WTC11 (cell line): ENCODE measurements around the gene WWC1.
"Not testable (repeated sequence)": the region's sequence is repeated elsewhere in the genome, so short reads cannot be mapped to it uniquely, and the experiment has no call there.

Experiments
- ATF1 ChIP-seq: sonication (generic); formaldehyde crosslinking; IDR thresholded peaks from 2 replicates; pipeline ENCODE4 v1.8.1; 2023; ENCODE audit warnings: mild to moderate bottlenecking, moderate library complexity, missing genetic modification reagents
- ELF4 ChIP-seq: sonication (generic); formaldehyde crosslinking; IDR thresholded peaks from 2 replicates; pipeline ENCODE4 v1.8.1; 2022; ENCODE audit warnings: low read depth, mild to moderate bottlenecking, moderate library complexity, missing genetic modification reagents
- MXD4 ChIP-seq: fragments of 250-450 bp; sonication (Bioruptor Pico); IDR thresholded peaks from 2 replicates; pipeline ENCODE4 v1.8.0; 2021; ENCODE audit warnings: mild to moderate bottlenecking, moderate library complexity, borderline replicate concordance
- NFYB ChIP-seq: sonication (generic); formaldehyde crosslinking; conservative IDR thresholded peaks from 2 replicates; pipeline ENCODE4 v1.8.0; 2022; ENCODE audit warnings: low read depth, missing genetic modification reagents
- PRRX2 ChIP-seq: fragments of 250-450 bp; sonication (Bioruptor Pico); IDR thresholded peaks from 2 replicates; pipeline ENCODE4 v1.8.0; 2021; ENCODE audit warnings: mild to moderate bottlenecking
- SP1 ChIP-seq: sonication (generic); formaldehyde crosslinking; conservative IDR thresholded peaks from 2 replicates; pipeline ENCODE4 v1.8.1; 2022; ENCODE audit warnings: missing genetic modification reagents
- ZNF138 ChIP-seq: sonication (generic); formaldehyde crosslinking; conservative IDR thresholded peaks from 2 replicates; pipeline ENCODE4 v1.8.1; 2022; ENCODE audit warnings: mild to moderate bottlenecking, moderate library complexity, missing genetic modification reagents
- TF ChIP-seq, protein P1 (sequence below): sonication (generic); formaldehyde crosslinking; IDR thresholded peaks from 2 replicates; pipeline ENCODE4 v1.8.1; 2023; ENCODE audit warnings: mild to moderate bottlenecking, missing genetic modification reagents
- TF ChIP-seq, protein P2 (sequence below): fragments of 200-600 bp; IDR thresholded peaks from 2 replicates; pipeline ENCODE4 v1.8.0; 2022; ENCODE audit warnings: antibody characterized with exemption
- TF ChIP-seq, protein P3 (sequence below): sonication (generic); formaldehyde crosslinking; conservative IDR thresholded peaks from 2 replicates; pipeline ENCODE4 v1.8.1; 2022; ENCODE audit warnings: mild to moderate bottlenecking, missing genetic modification reagents
- TF ChIP-seq, protein P4 (sequence below): sonication (generic); formaldehyde crosslinking; IDR thresholded peaks from 2 replicates; pipeline ENCODE4 v1.8.1; 2023; ENCODE audit warnings: mild to moderate bottlenecking, missing genetic modification reagents, moderate library complexity
- TF ChIP-seq, protein P5 (sequence below): sonication (generic); formaldehyde crosslinking; IDR thresholded peaks from 2 replicates; pipeline ENCODE4 v1.8.0; 2022; ENCODE audit warnings: mild to moderate bottlenecking, missing genetic modification reagents

DNA sequence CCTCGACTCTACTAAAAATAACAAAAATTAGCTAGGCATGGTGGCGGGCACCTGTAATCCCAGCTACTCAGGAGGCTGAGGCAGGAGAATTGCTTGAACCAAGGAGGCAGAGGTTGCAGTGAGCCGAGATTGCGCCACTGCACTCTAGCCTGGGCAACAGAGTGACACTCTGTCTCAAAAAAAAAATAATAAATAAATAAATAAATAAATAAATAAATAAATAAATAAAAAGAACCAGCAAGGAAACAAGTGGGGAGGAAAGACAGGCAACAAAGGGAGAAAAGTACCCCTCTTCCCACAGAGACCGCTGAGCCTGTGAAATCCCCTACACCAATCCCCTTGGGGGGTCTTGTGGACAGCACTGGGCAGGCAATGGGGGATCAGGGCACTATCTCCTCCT is 4.6 kb upstream of the WWC1 start:
- TF ChIP-seq, protein P1, sequence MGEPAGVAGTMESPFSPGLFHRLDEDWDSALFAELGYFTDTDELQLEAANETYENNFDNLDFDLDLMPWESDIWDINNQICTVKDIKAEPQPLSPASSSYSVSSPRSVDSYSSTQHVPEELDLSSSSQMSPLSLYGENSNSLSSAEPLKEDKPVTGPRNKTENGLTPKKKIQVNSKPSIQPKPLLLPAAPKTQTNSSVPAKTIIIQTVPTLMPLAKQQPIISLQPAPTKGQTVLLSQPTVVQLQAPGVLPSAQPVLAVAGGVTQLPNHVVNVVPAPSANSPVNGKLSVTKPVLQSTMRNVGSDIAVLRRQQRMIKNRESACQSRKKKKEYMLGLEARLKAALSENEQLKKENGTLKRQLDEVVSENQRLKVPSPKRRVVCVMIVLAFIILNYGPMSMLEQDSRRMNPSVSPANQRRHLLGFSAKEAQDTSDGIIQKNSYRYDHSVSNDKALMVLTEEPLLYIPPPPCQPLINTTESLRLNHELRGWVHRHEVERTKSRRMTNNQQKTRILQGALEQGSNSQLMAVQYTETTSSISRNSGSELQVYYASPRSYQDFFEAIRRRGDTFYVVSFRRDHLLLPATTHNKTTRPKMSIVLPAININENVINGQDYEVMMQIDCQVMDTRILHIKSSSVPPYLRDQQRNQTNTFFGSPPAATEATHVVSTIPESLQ (CRISPR knock-in tag), result not testable (repeated sequence)
- TF ChIP-seq NFYB (CRISPR knock-in tag); ELF4 (CRISPR knock-in tag); PRRX2 (CRISPR knock-in tag); MXD4 (CRISPR knock-in tag); SP1 (CRISPR knock-in tag); ZNF138 (CRISPR knock-in tag); ATF1: not testable (repeated sequence)
- TF ChIP-seq, protein P2, sequence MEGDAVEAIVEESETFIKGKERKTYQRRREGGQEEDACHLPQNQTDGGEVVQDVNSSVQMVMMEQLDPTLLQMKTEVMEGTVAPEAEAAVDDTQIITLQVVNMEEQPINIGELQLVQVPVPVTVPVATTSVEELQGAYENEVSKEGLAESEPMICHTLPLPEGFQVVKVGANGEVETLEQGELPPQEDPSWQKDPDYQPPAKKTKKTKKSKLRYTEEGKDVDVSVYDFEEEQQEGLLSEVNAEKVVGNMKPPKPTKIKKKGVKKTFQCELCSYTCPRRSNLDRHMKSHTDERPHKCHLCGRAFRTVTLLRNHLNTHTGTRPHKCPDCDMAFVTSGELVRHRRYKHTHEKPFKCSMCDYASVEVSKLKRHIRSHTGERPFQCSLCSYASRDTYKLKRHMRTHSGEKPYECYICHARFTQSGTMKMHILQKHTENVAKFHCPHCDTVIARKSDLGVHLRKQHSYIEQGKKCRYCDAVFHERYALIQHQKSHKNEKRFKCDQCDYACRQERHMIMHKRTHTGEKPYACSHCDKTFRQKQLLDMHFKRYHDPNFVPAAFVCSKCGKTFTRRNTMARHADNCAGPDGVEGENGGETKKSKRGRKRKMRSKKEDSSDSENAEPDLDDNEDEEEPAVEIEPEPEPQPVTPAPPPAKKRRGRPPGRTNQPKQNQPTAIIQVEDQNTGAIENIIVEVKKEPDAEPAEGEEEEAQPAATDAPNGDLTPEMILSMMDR, result not testable (repeated sequence)
- TF ChIP-seq, protein P3, sequence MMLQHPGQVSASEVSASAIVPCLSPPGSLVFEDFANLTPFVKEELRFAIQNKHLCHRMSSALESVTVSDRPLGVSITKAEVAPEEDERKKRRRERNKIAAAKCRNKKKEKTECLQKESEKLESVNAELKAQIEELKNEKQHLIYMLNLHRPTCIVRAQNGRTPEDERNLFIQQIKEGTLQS (CRISPR knock-in tag), result not testable (repeated sequence)
- TF ChIP-seq, protein P4, sequence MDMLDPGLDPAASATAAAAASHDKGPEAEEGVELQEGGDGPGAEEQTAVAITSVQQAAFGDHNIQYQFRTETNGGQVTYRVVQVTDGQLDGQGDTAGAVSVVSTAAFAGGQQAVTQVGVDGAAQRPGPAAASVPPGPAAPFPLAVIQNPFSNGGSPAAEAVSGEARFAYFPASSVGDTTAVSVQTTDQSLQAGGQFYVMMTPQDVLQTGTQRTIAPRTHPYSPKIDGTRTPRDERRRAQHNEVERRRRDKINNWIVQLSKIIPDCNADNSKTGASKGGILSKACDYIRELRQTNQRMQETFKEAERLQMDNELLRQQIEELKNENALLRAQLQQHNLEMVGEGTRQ, result not testable (repeated sequence)
- TF ChIP-seq, protein P5, sequence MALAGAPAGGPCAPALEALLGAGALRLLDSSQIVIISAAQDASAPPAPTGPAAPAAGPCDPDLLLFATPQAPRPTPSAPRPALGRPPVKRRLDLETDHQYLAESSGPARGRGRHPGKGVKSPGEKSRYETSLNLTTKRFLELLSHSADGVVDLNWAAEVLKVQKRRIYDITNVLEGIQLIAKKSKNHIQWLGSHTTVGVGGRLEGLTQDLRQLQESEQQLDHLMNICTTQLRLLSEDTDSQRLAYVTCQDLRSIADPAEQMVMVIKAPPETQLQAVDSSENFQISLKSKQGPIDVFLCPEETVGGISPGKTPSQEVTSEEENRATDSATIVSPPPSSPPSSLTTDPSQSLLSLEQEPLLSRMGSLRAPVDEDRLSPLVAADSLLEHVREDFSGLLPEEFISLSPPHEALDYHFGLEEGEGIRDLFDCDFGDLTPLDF (CRISPR knock-in tag), result not testable (repeated sequence)
